NCI-H1436 treated with DMSO at 0.1 percent for 48 hours (cell line): ENCODE measurements around the gene NUBPL.

ENCODE experiments used
- DNase-seq: peaks from one replicate; lab custom pipeline; 2025; lab: John Stamatoyannopoulos, UW

NUBPL gene, protein sequence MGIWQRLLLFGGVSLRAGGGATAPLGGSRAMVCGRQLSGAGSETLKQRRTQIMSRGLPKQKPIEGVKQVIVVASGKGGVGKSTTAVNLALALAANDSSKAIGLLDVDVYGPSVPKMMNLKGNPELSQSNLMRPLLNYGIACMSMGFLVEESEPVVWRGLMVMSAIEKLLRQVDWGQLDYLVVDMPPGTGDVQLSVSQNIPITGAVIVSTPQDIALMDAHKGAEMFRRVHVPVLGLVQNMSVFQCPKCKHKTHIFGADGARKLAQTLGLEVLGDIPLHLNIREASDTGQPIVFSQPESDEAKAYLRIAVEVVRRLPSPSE

DNA sequence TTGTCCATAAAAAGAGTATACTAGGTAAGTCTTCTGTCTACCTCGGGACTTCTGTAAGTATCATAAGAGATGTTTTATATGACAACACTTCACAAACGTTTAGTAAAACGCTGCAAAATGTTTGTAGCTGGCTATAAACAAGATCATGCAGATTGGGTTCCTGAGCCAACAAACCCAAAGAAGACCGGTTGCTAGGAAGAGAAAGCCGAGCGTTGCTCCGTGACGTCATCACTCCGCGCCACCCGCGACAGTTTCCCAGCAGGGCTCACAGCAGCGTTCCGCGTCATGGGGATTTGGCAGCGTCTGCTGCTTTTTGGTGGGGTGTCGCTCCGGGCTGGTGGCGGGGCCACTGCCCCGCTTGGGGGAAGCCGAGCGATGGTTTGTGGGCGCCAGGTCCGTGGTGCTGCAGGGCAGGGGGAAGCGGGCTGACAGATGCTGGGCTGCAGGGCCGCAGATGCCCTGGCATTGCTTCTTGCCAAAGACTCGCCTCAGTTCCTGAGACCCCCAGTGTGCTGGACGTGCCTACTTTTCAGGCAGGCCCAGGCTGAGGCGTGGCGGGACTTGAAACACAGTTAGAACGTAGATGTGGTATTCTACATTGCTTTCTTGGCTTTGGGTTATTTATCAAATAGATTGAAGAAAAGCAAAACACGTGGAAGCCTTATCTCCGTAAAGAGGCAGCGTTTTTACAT lies at the start of gene NUBPL:
Gene NUBPL (plus strand): TSS at position 250 of the 692 bp plus-strand sequence. CDS start 36 bp downstream, at position 286.
- DNase-seq = peak; percentile 66

DNA sequence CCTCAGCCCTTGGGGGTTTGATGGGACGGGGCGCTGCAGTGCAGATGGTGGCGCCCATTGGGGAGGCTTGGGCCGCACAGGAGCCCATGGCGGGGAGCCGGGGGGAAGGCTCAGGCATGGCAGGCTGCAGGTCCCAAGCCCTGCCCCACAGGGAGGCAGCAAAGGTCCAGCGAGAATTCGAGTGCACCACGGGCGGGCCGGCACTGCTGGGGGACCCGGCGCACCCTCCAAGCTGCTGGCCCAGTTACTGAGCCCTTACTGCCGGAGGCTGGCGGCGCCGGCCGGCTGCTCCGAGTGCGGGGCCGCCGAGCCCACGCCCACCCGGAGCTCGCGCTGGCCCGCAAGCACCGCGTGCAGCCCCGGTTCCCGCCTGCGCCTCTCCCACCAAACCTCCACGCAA lies 34.1 kb upstream of the NUBPL start:
- DNase-seq = no peak

DNA sequence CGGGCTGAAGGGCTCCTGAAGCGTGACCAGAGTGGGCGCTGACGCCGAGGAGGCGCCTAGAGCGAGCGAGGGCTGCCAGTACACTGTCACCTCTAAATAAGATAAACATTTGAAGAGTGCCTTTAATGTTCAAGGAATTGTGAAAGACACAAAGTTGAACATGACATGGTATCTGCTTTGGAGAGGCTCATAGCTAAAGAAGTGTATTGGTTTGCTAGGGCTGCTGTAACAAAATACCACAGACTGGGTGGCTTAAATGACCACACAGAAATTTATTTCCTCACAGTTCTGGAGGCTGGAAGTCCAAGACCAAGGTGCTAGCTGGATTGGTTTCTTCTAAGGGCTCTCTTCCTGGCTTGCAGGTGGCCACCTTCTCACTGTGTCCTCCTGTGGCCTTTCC lies 33.7 kb upstream of the NUBPL start:
- no peak for DNase-seq

DNA sequence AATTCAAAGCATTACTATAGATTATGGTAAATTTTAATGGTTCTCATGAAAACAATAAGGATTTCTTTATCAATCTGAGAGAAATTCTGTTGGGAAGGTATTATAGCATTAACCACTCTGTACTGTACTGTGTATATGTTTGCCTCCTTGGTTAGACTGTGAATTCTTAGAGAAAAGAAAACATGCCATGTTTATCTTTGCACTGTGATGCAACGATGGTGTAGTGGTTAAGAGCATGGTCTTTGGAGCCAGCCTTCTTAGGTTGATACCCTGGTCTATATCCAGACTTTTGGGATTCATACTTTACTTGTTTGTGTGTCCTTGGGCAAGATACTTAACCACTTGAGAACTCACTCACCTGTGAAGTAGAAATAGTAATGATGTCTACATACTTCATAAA lies 32.2 kb upstream of the NUBPL start:
- DNase-seq = no peak

DNA sequence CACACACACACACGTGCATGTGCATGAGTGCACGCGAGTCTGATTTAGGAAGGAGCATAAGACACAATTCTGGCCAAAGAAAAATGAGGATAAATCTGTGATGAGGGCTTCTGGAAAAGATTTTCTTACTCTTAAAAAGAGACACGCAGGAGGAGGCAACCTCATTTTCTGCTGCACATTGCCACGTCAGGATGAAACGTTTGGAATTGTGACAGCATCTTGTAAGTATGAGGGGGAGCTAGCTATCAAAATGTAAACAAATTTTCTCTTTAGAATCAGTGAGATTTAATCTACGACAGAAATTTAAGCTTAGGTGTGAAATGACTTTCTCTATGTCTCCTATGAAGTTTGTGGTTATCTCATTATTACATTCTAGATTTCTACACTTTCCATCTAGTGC lies 31.1 kb upstream of the NUBPL start:
- no peak for DNase-seq

DNA sequence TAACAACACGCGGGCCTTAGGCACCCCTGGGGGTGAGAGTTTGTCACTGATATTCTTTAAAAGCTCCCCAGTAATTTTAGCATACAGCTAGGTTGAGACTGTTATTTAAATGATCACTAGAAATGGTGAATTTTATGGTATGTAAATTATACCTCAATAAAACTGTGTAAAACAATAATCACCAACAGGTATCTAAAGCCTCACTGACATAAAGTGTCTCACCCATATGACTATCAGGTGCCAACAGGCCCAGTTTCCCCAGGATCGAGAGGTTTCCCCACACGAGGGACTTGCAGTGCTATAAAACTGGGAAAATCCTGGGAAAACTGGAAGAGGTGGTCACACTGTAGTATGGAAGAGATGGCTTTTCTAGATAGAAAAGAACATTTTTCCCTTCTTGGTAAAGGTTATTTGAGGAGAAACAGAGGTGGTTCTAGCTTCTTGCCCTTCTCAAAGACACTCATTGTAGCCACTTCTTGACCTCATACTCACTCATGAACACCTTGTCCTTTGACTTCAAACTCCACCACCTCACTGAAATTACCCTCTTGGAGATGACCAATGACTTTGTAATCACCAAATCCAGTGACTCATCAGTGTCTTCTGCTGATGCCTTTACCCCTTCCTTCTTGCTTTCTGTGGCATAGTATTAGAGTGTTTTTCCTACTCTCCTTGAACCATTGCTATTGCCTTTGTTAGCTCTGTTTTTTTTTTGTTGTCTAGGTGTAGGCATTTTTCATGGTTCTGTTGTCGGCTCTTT lies 24.8 kb upstream of the NUBPL start:
- no peak for DNase-seq

DNA sequence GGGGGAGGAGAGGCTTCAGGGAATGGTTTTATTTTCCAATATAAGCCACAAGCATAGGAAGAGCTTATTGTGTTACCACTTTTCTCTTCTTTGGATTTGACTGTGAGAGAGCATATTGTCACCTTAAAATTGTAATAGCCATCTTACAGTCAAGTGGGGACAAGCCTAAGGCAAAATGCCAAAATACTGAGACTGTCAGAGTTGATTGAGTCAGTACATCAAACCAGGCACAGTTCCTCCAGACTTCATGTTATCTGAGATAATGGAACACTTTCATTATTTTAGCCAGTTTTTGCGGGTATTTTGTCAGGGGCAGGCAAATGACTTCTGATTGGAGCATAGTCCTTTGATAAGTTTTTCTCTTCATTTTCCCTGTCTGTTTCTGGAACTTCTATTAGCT lies 19.5 kb upstream of the NUBPL start:
- no peak for DNase-seq

DNA sequence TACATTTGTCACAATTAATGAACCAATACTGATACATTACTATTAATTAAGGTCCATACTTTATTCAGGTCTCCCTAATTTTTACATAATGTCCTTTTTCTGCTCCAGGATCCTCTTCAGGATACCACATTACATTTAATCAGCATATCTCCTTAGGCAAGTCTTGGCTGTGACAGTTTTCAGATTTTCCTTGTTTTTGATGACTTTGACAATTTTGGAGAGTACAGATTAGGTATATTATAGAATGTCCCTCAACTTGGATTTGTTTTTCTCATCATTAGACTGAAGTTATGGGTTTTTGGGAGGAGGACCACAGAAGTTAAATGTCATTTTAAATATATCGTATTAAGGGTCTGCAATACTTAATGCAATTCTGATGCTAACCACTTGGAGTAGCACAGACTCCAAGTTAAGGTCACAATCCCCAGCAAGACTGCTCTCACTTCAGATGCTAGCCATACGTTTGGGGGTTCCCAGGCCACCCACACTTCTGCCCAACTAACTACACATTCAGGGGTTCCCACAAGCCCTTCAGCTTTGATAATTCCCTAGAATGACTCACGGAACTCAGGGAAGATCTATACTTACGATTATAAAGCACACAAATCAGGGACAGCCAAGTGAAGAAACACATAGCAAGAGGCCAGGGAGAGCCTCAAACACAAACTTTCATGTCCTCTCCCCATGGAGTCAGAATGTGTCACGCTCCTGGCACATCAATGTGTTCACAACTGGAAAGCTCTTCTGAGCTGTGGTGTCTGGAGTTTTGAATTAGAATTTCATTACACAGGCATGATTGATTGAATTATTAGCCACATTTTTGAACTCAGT lies 17.0 kb upstream of the NUBPL start:
- DNase-seq = no peak

DNA sequence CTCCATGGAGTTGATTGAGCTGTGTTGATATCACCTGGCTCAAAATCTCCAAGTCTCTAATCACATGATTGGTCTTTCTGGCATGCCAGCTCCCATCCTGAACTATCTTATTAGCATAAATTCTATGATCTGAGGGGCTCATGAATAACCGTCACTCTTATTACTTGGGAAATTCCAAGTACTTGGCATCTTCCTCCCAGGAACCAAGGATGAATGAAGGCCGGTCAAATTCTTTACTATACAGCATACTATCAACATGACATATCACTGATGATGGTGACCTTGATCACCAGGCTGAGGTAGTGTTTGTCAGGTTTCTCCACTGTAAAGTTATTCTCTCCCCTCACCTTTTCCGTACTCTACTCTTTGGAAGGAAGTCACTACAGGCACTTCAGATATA lies 16.4 kb upstream of the NUBPL start:
- DNase-seq = no peak

DNA sequence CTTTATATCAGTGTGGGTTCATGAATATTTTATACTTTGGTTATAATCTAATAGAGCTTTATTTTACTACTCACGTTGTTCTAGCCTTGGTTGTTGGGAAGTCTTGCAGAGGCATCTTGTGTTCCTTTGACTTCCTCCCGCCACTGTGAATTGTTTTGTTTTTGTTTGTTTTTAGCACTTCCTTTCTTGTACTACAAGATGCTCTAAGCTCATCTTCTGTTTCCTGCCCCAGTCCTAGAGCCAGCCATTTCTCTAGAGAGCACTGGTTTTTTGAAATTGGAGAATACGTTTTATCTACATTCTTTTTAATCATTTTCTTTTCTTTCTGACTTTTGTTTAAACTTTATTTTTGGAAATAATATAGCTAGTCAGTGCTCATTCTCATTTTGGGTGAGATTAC lies 15.9 kb upstream of the NUBPL start:
- DNase-seq = no peak

DNA sequence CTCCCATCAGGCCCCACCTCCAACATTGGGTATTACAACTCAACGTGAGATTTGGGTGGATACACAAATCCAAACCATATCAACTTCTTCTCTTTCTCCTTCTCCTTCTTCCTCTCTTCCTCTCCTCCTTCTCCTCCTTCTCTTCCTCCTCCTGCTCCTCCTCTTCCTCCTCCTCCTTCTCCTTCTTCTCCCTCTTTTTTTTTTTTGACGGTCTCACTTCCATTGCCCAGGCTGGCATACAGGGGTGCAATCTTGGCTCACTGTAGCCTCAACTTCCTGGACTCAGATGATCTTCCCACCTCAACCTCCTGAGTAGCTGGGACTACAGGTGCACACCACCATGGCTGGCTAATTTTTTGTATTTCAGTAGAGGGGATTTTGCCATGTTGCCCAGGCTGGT lies 11.4 kb upstream of the NUBPL start:
- no peak for DNase-seq

DNA sequence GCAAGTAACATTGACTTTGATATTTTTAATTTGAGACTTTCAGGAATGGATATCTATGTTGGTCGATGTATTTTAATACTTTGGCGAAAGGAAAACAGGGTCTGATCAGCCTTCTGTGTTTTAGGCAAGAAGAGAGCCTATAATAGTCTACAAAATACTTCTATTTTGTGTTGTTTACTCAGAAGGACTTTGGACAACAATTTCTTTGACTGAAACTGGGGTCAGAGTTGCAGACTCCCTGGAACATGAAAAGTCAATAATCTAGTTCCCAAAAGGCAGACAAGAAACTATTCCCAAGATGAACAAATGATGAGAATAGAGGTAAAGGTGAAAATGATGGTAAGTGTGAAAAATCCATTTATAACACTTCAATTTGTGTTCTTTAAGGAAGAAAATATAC lies 10.6 kb upstream of the NUBPL start:
- DNase-seq = no peak

DNA sequence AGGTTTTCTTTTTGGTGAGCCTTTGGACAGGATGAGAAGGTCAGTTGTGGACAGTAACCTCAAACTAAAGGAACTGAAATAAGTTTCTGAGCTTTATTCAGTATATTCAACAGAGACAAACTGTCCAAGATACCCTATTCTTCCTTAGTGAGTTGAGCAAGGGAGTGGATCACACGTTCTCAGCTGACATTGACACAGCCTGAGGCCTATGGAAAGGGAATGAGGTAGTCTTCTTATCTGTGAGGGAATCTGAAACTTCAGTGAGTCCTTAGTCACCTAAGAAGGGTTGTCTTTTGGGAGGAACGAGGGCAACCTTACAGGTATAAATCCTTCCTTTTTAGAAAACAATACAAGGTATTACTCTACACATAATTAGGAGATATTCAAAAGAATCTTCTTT lies 5.0 kb upstream of the NUBPL start:
- DNase-seq = no peak

DNA sequence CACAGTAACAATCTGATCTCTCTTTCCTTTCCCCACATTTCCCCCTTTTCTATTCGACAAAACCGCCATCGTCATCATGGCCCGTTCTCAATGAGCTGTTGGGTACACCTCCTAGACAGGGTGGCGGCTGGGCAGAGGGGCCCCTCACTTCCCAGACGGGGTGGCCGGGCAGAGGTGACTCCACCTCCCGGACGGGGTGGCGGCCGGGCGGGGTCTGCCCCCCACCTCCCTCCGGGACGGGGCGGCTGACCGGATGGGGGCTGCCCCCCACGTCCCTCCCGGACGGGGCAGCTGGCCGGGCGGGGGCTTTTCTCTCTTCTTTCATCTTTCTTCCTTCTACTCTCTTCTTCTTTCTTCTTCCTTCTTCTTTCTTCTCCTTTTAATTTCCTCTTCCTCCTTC lies 1.3 kb upstream of the NUBPL start:
- no peak for DNase-seq

DNA sequence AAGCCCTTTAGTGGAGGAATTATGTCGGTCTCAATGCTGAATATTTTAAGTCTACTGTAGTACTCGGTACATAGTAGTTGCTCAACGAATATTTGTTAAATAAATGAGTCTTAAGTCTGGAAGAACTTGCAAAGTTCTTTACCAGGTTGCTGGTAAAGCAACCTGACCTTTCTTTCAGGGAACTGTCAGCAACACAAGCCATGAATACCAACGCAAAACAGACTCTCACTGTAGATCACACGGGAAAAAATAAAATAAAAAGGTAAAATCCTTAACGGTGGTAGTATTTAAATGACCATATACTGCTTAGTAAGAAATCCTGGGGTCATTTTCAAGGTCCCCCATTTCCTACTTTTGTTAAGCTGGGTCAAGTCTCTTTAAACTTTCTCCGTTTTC lies 447 bp upstream of the NUBPL start:
- no peak for DNase-seq

DNA sequence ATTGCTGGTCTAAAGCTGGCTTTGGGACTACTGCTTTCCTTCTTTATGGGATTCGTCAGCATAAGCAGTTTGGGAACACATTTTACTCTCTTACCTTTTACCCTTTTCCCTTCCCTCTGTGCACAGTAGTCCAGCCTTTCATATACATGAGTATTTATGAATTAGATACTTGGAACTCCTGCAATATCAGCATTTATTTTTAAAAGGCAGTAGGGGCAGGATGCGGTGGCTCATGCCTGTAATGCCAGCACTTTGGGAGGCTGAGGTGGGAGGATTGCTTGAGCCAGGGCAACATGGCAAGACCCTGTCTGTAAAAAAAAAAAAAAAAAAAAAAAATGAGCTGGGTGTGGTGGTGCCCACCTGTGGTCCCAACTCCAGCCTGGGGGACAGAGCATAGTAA lies 3.0 kb downstream of the NUBPL start:
- no peak for DNase-seq

DNA sequence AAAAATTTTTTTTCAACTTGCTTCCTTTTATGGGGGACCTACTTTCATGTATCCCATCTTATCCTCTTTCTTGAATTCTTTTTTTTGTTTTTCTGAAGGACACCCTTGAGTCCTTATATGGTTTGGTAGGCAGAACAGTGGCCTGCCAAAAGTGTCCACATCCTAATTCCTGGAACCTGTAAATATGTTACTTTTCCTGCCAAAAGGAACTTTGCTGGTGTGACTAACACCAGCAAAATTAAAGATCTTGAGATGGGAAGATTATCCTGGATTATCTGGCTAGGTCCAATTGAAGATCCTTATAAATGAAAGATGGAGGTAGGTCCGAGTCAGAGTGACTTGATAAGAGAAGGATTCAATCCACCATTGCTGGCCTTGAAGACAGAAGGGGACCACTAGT lies 5.3 kb downstream of the NUBPL start:
- DNase-seq = no peak

DNA sequence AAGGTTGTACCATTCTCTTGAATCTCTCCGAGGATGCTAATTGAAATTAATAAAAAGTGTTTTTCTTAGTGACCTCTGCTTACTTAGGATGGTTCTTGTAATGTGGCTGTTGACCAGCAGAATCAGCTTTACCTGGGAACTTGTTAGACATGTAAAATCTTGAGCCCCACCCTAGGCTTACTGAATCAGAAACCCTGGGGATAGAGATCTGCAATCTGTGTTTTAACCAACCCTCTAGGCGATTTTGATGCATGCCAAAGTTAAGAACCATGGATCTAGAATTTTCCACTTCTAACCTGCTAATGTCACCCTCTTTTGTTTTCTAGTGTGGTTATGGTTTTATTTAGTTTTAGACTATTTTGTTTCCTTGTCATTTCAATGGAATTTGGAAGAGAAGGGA lies 6.5 kb downstream of the NUBPL start:
- DNase-seq = no peak

DNA sequence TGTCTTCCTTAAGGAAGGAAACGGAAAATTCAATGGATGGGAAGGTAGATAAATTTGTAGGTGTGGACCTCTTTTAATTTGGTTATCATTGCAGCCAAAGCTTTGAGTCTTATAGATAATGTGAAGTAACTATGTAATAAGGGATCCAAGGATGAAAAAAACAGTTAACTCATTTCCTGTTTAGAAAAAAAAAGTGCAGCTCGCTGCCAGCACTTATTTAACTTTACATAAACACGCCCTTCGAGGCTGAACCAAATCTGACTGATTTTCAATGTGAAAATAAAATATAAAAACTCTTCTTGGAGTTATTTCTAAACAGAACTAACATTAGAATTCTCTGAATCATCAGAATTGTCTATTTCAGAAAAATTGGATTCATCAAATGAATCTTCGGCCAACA lies 7.0 kb downstream of the NUBPL start:
- DNase-seq = no peak

DNA sequence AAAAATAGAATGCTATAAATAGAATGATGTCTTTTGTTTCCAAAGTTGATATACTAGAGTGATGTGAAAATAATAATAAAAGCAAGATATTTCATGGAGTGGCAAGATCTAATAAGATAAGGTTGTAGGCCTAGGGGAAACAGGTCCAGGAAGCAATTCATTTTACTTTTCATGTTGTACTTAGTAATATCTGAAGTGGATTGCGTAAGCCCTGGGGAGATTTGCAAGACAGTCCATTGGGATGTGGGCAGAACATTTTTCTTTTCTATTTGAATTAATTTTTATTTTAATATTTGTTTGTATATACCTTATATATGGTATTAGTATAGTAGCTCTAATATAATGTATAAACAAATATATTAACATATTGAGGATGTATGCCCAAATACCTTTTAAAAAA lies 7.5 kb downstream of the NUBPL start:
- DNase-seq = no peak

DNA sequence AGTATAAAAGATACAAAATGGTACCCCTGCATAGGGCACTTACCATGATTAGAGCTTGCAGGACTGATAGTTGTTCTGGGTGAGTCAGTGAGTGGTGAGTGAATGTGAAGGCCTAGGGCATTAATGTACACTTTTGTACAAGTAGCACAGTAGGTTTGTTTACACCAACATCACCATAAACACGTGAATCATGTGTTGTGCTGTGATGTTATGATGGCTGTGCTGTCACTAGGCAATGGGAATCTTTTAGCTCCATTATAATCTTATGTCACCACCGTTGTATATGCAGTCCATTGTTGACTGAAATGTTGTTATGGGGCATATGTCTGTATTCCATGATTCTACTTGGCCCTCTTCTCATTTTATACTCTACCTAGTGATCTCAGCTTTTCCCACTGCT lies 11.8 kb downstream of the NUBPL start:
- DNase-seq = no peak

DNA sequence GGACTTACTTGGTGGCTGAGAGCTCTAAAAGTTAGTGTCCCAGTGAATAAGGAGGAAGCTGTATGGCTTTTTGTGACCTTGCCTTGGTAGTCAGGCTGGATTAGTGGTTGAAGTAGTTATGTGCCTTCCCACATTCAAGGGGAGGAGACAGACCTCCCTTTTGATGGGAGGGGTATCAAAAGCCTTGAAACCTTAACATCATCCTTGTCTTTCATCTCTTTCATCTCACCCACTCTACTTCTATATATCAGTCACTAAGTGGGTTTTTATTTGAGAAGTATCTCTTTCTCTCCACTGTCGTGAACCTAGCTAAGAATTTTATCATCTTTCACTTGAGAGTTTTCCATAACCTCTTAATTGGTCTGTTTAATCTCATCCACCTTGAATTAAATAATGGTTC lies 15.7 kb downstream of the NUBPL start:
- DNase-seq = no peak
